IMR-90 (cell line): ENCODE data around the gene LRRC34. TPM values are rescaled to one million over a fixed set of nuclear protein-coding genes. Genes with fewer than 3 reads are reported as not detected.

ENCODE experiments used
- ATAC-seq: fragments of 200-7000 bp; cut with Tn5 transposase; 2 replicates; pipeline ENCODE4 v1.9.1; 2020; ENCODE audit warnings: low read depth, mild to moderate bottlenecking, moderate library complexity
- BruUV-seq: library from RNA; stranded (reverse); fragments of 400-500 nt; replicated peaks from 2 replicates; lab custom pipeline; 2021; lab: Mats Ljungman, UMichigan
- CTCF ChIA-PET: fragments of 300-600 bp; formaldehyde crosslinking; extraction: SDS; loops from one replicate; lab custom pipeline; 2021; ENCODE audit warnings: antibody characterized with exemption; lab: Yijun Ruan, JAX
- POLR2A ChIA-PET: fragments of 300-600 bp; sonication (Branson Sonifier 250); formaldehyde crosslinking; loops from one replicate; lab custom pipeline; 2022; ENCODE audit warnings: antibody characterized with exemption; ENCODE audit not compliant: unreplicated experiment; lab: Charles Lee
- DNase-seq: peaks from one replicate; pipeline ENCODE4 v3.0.0; 2013
- H2AFZ ChIP-seq: replicated peaks from 2 replicates; pipeline ENCODE3; 2013; ENCODE audit warnings: low read length, mild to moderate bottlenecking; ENCODE audit not compliant: poor library complexity
- H2AK5ac ChIP-seq: 2 replicates; pipeline ENCODE4 v1.6.1; 2013; ENCODE audit warnings: low read depth, low read length, inconsistent platforms
- H2AK9ac ChIP-seq: replicated peaks from 2 replicates; pipeline ENCODE3; 2013; ENCODE audit warnings: mild to moderate bottlenecking, low read depth, low read length, moderate library complexity; ENCODE audit not compliant: poor library complexity
- H2BK120ac ChIP-seq: 2 replicates; pipeline ENCODE4 v1.6.1; 2013; ENCODE audit warnings: low read depth, low read length, inconsistent platforms
- H2BK15ac ChIP-seq: 3 replicates; pipeline ENCODE4 v1.6.1; 2013; ENCODE audit warnings: low read depth, low read length, inconsistent platforms
- H2BK20ac ChIP-seq: 2 replicates; pipeline ENCODE4 v1.6.1; 2013; ENCODE audit warnings: low read depth, mild to moderate bottlenecking, inconsistent platforms, low read length, moderate library complexity
- H2BK5ac ChIP-seq: 2 replicates; pipeline ENCODE4 v1.6.1; 2013; ENCODE audit warnings: mild to moderate bottlenecking, low read depth, low read length, inconsistent platforms; ENCODE audit not compliant: poor library complexity, severe bottlenecking
- H3K14ac ChIP-seq: replicated peaks from 2 replicates; pipeline ENCODE4 v1.6.1; 2013; ENCODE audit warnings: low read depth, low read length, inconsistent platforms
- H3K18ac ChIP-seq: 2 replicates; pipeline ENCODE4 v1.6.1; 2013; ENCODE audit warnings: low read depth, low read length, control low read depth
- H3K23ac ChIP-seq: 2 replicates; pipeline ENCODE4 v1.6.1; 2013; ENCODE audit warnings: low read depth, low read length, inconsistent platforms
- H3K27ac ChIP-seq: 2 replicates; pipeline ENCODE4 v1.5.1; 2013; ENCODE audit warnings: mild to moderate bottlenecking, control low read depth, low read length; ENCODE audit not compliant: insufficient read depth
- H3K27me3 ChIP-seq: 2 replicates; pipeline ENCODE4 v1.6.1; 2013; ENCODE audit warnings: low read length; ENCODE audit not compliant: control insufficient read depth, insufficient read depth
- H3K36me3 ChIP-seq: 2 replicates; pipeline ENCODE4 v1.6.1; 2013; ENCODE audit warnings: low read length, mixed read lengths; ENCODE audit not compliant: control insufficient read depth, insufficient read depth
- H3K4ac ChIP-seq: 2 replicates; pipeline ENCODE4 v1.6.1; 2013; ENCODE audit warnings: low read depth, low read length, inconsistent platforms
- H3K4me1 ChIP-seq: 2 replicates; pipeline ENCODE4 v1.6.1; 2013; ENCODE audit warnings: low read length, mixed read lengths; ENCODE audit not compliant: control insufficient read depth, insufficient read depth
- H3K4me2 ChIP-seq: 2 replicates; pipeline ENCODE4 v1.6.1; 2013; ENCODE audit warnings: low read depth, mild to moderate bottlenecking, control low read depth, low read length, moderate library complexity
- H3K4me3 ChIP-seq: 2 replicates; pipeline ENCODE4 v1.5.1; 2013; ENCODE audit warnings: low read depth, mild to moderate bottlenecking, control low read depth, low read length, moderate library complexity; ENCODE audit not compliant: insufficient read depth
- H3K56ac ChIP-seq: 2 replicates; pipeline ENCODE4 v1.6.1; 2013; ENCODE audit warnings: low read length, inconsistent platforms; ENCODE audit not compliant: insufficient read depth; ENCODE audit errors: extremely low read depth
- H3K79me1 ChIP-seq, 2 experiments: 2 replicates each; pipeline ENCODE4 v1.6.1; 2013; ENCODE audit warnings: low read length in 2 of 2, inconsistent platforms in 1 of 2, low read depth in 1 of 2
- H3K9ac ChIP-seq: 2 replicates; pipeline ENCODE4 v1.6.1; 2013; ENCODE audit warnings: low read depth, low read length, control low read depth
- H3K9me1 ChIP-seq: 2 replicates; pipeline ENCODE4 v1.6.1; 2013; ENCODE audit warnings: low read length, inconsistent platforms; ENCODE audit not compliant: insufficient read depth
- H3K9me3 ChIP-seq: 2 replicates; pipeline ENCODE4 v1.6.1; 2013; ENCODE audit warnings: low read length; ENCODE audit not compliant: control insufficient read depth, insufficient read depth
- H4K20me1 ChIP-seq: 2 replicates; pipeline ENCODE4 v1.6.1; 2013; ENCODE audit warnings: low read length, inconsistent platforms; ENCODE audit not compliant: insufficient read depth
- H4K5ac ChIP-seq: 2 replicates; pipeline ENCODE4 v1.6.1; 2013; ENCODE audit warnings: mild to moderate bottlenecking, low read depth, low read length, control low read depth
- H4K8ac ChIP-seq, 2 experiments: 2 replicates each; pipeline ENCODE4 v1.6.1; 2013; ENCODE audit warnings: low read depth in 2 of 2, low read length in 2 of 2, control low read depth in 1 of 2, inconsistent platforms in 1 of 2
- H4K91ac ChIP-seq: 2 replicates; pipeline ENCODE4 v1.6.1; 2013; ENCODE audit warnings: low read depth, low read length, inconsistent platforms; ENCODE audit not compliant: insufficient read depth
- CEBPB ChIP-seq: IDR thresholded peaks from 2 replicates; pipeline ENCODE4 v1.6.1; 2012; ENCODE audit warnings: low read depth, low read length, improper control_type of control experiment
- MAZ ChIP-seq: IDR thresholded peaks from 2 replicates; pipeline ENCODE4 v1.6.1; 2012; ENCODE audit warnings: low read depth, mild to moderate bottlenecking, low read length, improper control_type of control experiment, moderate library complexity, borderline replicate concordance
- MXI1 ChIP-seq: IDR thresholded peaks from 2 replicates; pipeline ENCODE4 v1.6.1; 2012; ENCODE audit warnings: low read depth, mild to moderate bottlenecking, low read length, moderate library complexity, borderline replicate concordance
- RAD21 ChIP-seq: IDR thresholded peaks from 2 replicates; pipeline ENCODE4 v1.6.1; 2012; ENCODE audit warnings: low read length, improper control_type of control experiment
- RCOR1 ChIP-seq: IDR thresholded peaks from 2 replicates; pipeline ENCODE4 v1.6.1; 2012; ENCODE audit warnings: mild to moderate bottlenecking, low read length, improper control_type of control experiment; ENCODE audit not compliant: insufficient replicate concordance
- USF2 ChIP-seq: fragments of 150-350 bp; IDR thresholded peaks from 2 replicates; pipeline ENCODE4 v1.6.1; 2017; ENCODE audit warnings: mild to moderate bottlenecking, antibody characterized with exemption, low read length, low read depth
- WGBS, 2 experiments: methylation state at CpG; one replicate each; pipeline versions ENCODE4 v1.1.5 to v1.1.7; 2013; ENCODE audit warnings: missing lambda C conversion rate in 2 of 2; ENCODE audit not compliant: insufficient read length in 1 of 2; ENCODE audit errors: extremely low coverage in 2 of 2; 5-methylcytosine and 5-hydroxymethylcytosine counted together
- dilution Hi-C: fragments of 300-500 bp; cut with HindIII; formaldehyde crosslinking; loops from one replicate; pipeline ENCODE4 v1.14.3; 2018; ENCODE audit warnings: low sequenced_read_pairs; ENCODE audit not compliant: unreplicated experiment
- in situ Hi-C: fragments of 300-500 bp; cut with MboI; formaldehyde crosslinking; loops from 3 replicates; pipeline ENCODE4 v1.14.3; 2019; ENCODE audit warnings: low sequenced_read_pairs, inconsistent platforms, mixed read lengths
- intact Hi-C: fragments of 100-400 bp; cut with micrococcal nuclease; formaldehyde crosslinking; loops from 2 replicates; pipeline ENCODE4 v1.10.0; 2022
- polyA plus RNA-seq, 3 experiments: library from polyadenylated mRNA; depleted of rRNA; stranded (reverse); fragments of >200 nt; gene quantifications; 2 replicates each; pipeline ENCODE4 v1.2.3, GENCODE V29; 2012; ENCODE audit warnings: low replicate concordance in 1 of 3
- total RNA-seq: library from RNA; depleted of rRNA; stranded (reverse); fragments of >200 nt; gene quantifications from 2 replicates; pipeline ENCODE4 v1.2.3, GENCODE V29; 2012

LRRC34 gene
- total and polyA plus RNA-seq, 2 of the 4 experiments (the other 2 are of a cell fraction) = 0.90 to 0.91 TPM

- Histone ChIP-seq H3K9me3 (no peaks in the 10 kb centered on the region), H3K4me2 (no peak overlapping the region), H3K56ac (no peak overlapping the region), H2AK9ac (no peak overlapping the region), H2AK5ac (no peak overlapping the region), H3K9ac (no peak overlapping the region), H3K79me1 (no peaks in the 10 kb centered on the region), H3K9me1 (no peaks in the 10 kb centered on the region), H2BK15ac (no peak overlapping the region), H4K8ac (no peak overlapping the region), H3K18ac (no peak overlapping the region), H2BK120ac (no peak overlapping the region), H3K14ac (no peak overlapping the region), H2AFZ (no peak overlapping the region), H2BK20ac (no peak overlapping the region), H4K20me1 (no peaks in the 10 kb centered on the region), H2BK5ac (no peak overlapping the region), H3K4me1 (no peaks in the 10 kb centered on the region), H3K27me3 (peaks cover 5% of the 10 kb centered on the region), H3K27ac (no peak overlapping the region), H4K91ac (no peak overlapping the region), H4K5ac (no peak overlapping the region), H3K36me3 (no peaks in the 10 kb centered on the region), H3K4ac (no peak overlapping the region), H3K4me3 (no peak overlapping the region), H3K23ac (no peak overlapping the region)
- BruUV-seq = no TSS peak
- intact Hi-C loops (no loop called here), in situ Hi-C loops (loop anchor here (25.0 kb wide), 1 partner anchor 1663 kb away; the partner anchor contains the start of gene GOLIM4), dilution Hi-C loops (no loop called here)
- CTCF ChIA-PET = no interaction called here
- POLR2A ChIA-PET = no interaction called here
- DNase-seq (no peak), ATAC-seq (no peak)
- TF ChIP-seq RAD21 (no peak), MXI1 (no peak), RCOR1 (no peak), MAZ (no peak), CEBPB (no peak), USF2 (no peak)
- no CpG with 5 or more reads among the region's 2 CpGs for WGBS, 2 experiments
These were observed 62.0 kb downstream of the LRRC34 start for GRCh38 chr3:169750665-169751064.
